ENCODE results near the gene NOS1AP. TPM values are rescaled to one million over a fixed set of nuclear protein-coding genes. Genes with fewer than 3 reads are reported as not detected.
"Not testable (repeated sequence)": the region's sequence is repeated elsewhere in the genome, so short reads cannot be mapped to it uniquely, and the experiment has no call there.

NOS1AP gene
- total RNA-seq, 2 donors from 2014 or later, result not detected

DNA sequence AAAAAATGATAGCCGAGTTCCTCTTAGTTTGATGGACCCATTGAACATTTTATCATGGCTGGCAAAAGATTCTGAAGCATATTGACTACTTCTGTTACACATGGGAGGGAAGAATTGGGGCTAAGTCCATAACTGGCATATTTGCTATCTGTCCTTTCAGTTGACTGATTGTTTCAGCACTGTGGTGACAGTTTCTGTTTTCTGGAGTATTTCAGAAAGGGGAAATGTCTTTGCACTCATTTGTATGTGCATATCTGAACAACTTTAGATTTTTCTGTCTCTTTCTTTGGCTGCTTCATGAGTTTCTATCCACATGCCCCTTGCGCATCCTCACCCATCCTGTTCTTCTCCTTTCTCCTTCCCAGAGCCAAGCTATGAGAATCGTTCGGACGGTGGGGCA lies 274.0 kb downstream of the NOS1AP start:
- no peak overlapping the region for H3K4me3 Mint-ChIP-seq
- no peaks in the 10 kb centered on the region for H3K36me3 Mint-ChIP-seq (ENCODE audit: low read depth)
- ATAC-seq, result no peak
- no peak for DNase-seq
- H3K27me3 Mint-ChIP-seq, result peaks cover 40% of the 10 kb centered on the region
- no peaks in the 10 kb centered on the region for H3K4me1 Mint-ChIP-seq
- H3K9me3 ChIP-seq (ENCODE audit: control insufficient read depth, low read length, poor library complexity, severe bottlenecking), result no peaks in the 10 kb centered on the region
- no peak overlapping the region for H3K27ac Mint-ChIP-seq

DNA sequence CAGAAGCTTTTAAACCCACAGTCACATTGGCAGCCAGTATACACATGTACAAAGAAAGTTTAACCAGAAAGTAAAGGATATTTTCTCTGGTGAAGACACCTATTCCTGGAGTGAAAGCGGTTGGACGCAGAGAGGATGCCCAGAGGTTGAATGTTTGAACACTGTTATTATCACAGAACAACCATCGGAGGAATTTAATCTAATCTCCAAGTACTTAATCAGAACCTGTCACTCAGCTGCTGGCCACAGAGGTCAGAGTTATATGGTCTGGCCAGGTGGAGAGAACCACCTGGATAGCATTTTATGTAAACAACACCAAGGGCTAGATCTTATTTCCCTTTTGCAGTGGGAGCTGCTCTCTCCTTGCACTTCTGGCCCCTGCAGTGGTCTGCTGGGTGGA lies 277.8 kb downstream of the NOS1AP start:
- H3K27ac Mint-ChIP-seq, result no peak overlapping the region
- peaks cover 39% of the 10 kb centered on the region for H3K27me3 Mint-ChIP-seq
- H3K36me3 Mint-ChIP-seq (ENCODE audit: low read depth), result peaks cover 2% of the 10 kb centered on the region
- no peaks in the 10 kb centered on the region for H3K9me3 ChIP-seq (ENCODE audit: control insufficient read depth, low read length, poor library complexity, severe bottlenecking)
- DNase-seq (no peak), ATAC-seq (no peak)
- H3K4me1 Mint-ChIP-seq, result peaks cover 5% of the 10 kb centered on the region
- H3K4me3 Mint-ChIP-seq, result no peak overlapping the region

DNA sequence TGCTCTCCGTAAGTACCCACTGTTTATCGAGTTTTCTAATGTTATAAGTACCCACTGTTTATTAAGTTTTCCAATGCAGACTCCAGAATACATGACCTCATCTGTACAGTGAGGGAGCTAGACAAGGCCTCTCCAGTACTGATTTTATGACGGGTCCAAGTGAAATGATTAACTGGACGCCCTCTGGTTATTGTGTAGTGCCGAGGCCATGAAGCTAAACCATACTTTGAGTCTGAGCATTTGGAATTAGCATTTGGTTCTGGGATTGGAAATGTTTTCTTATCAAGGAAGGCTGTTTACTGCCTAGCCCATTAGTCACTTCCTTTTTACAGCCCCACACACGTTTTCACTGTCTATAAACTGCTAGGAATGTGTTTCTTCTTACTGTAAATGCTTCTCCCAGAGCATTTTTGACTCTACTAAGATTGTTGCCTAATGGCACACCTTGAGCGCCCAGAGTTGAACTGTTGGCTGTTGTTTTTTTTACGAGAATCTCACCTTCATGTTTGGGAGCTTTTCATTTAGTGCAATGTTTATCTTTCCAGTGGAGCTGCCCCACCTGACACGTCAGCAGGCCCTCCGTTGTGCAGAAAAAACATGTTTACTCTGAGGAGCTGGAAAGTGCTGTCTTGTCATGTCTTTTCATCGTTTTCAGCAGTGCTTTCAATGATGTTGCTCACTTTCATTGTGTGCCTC lies 280.3 kb downstream of the NOS1AP start:
- DNase-seq (no peak), ATAC-seq (no peak)
- peaks cover 5% of the 10 kb centered on the region for H3K36me3 Mint-ChIP-seq (ENCODE audit: low read depth)
- no peak overlapping the region for H3K27ac Mint-ChIP-seq
- peaks cover 5% of the 10 kb centered on the region for H3K4me1 Mint-ChIP-seq
- H3K27me3 Mint-ChIP-seq, result peaks cover 51% of the 10 kb centered on the region
- H3K4me3 Mint-ChIP-seq, result no peak overlapping the region
- no peaks in the 10 kb centered on the region for H3K9me3 ChIP-seq (ENCODE audit: control insufficient read depth, low read length, poor library complexity, severe bottlenecking)

DNA sequence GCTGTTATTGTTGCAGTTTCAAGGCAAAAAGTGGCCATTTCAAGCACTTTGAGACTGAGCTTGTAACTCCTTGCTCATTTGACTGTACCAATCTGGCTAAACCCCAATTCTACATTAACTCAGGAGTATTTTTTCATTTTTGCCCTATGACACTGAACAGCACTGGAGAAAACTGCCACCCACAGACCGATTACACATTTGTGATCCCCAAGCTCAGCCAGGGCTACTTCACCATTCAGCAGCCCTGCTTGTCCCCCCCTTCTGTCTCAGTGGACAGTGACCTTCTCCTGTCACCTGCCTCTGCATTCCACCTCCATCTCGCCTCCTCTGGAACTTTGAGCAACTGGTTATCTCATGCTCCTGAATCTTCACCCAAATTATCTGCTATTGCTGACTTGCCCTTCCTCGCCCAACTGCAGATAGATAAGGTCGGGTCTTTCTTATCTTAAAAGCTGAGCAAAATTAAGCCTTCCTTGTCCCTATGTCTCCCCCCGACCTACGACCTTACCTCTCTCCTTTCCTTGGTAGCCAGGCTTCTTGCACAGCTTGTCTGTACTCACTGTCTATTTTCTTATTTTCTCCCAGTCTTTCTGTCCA lies 281.9 kb downstream of the NOS1AP start:
- Mint-ChIP-seq H3K36me3 (ENCODE audit: low read depth) (peaks cover 5% of the 10 kb centered on the region), H3K27ac (peak overlapping the region; percentile 84), H3K4me3 (no peak overlapping the region), H3K4me1 (peaks cover 5% of the 10 kb centered on the region), H3K27me3 (peaks cover 65% of the 10 kb centered on the region)
- ATAC-seq, result no peak
- no peaks in the 10 kb centered on the region for H3K9me3 ChIP-seq (ENCODE audit: control insufficient read depth, low read length, poor library complexity, severe bottlenecking)
- no peak for DNase-seq

DNA sequence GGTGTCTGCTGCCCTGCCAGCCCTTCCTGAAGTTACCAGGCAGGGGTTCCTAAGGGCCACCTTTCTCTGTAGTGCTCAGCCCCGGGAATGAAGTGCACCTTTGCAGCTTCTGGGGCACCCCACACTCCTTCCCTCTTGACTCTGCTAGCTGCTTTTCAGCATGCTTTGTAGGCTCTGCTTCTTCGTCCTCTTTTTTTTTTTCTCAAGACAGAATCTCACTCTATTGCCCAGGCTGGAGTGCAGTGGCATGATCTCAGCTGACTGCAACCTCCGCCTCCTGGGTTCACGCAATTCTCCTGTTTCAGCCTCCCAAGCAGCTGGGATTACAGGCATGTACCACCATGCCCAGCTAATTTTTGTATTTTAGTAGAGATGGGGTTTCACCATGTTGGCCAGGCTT lies 282.4 kb downstream of the NOS1AP start:
- not testable (repeated sequence) for H3K9me3 ChIP-seq (ENCODE audit: control insufficient read depth, low read length, poor library complexity, severe bottlenecking); ATAC-seq; H3K4me1 Mint-ChIP-seq; DNase-seq; H3K36me3 Mint-ChIP-seq (ENCODE audit: low read depth)
- Mint-ChIP-seq H3K27me3 (peaks cover 66% of the 10 kb centered on the region), H3K27ac (peak overlapping the region; percentile 84), H3K4me3 (peak overlapping the region; percentile 64)

DNA sequence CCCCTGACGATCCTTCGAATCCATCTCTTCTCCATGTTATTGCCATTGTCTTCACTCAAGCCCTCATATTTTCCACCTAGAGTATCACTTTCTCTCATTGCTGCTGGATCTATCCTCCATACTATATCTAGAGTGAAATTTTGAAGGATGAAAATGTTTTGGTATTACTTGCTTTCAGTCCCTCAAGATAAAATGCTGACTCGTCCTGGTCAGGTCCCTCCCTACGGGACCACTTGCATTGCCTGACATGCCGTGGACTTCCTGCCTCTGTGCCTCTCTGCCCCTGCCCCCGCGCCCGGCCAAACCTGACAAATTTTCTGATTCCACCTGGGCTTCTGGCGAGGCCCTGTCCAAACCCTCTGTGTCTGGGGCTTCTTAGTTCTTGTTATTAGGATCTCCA lies 283.6 kb downstream of the NOS1AP start:
- peaks cover 76% of the 10 kb centered on the region for H3K27me3 Mint-ChIP-seq
- H3K36me3 Mint-ChIP-seq (ENCODE audit: low read depth), result peaks cover 7% of the 10 kb centered on the region
- ATAC-seq (no peak), DNase-seq (no peak)
- H3K4me3 Mint-ChIP-seq, result no peak overlapping the region
- peaks cover 5% of the 10 kb centered on the region for H3K4me1 Mint-ChIP-seq
- no peaks in the 10 kb centered on the region for H3K9me3 ChIP-seq (ENCODE audit: control insufficient read depth, low read length, poor library complexity, severe bottlenecking)
- no peak overlapping the region for H3K27ac Mint-ChIP-seq

DNA sequence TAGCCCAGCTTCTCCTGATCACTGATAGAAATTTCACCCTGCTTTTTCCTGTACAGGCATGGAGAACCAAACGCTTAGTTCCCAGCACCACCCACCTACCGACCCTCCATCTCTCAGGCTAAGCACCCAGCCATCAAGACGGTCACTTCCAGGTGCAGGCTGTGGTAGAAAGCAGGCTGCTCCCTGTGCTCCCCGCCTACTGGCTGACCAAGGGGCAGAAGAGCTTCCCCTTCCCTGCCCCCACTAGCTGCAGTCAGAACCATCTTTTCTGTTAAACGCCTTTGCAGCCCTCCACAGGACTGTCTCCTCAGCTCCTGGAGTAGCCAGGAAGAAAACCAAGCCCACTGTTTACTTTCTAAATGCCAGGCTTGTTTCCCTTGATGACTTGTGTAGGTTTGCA lies 284.2 kb downstream of the NOS1AP start:
- Mint-ChIP-seq H3K27ac (no peak overlapping the region), H3K36me3 (ENCODE audit: low read depth) (peaks cover 7% of the 10 kb centered on the region), H3K4me1 (peaks cover 5% of the 10 kb centered on the region), H3K4me3 (no peak overlapping the region), H3K27me3 (peaks cover 77% of the 10 kb centered on the region)
- DNase-seq, result no peak
- no peak for ATAC-seq
- no peaks in the 10 kb centered on the region for H3K9me3 ChIP-seq (ENCODE audit: control insufficient read depth, low read length, poor library complexity, severe bottlenecking)

DNA sequence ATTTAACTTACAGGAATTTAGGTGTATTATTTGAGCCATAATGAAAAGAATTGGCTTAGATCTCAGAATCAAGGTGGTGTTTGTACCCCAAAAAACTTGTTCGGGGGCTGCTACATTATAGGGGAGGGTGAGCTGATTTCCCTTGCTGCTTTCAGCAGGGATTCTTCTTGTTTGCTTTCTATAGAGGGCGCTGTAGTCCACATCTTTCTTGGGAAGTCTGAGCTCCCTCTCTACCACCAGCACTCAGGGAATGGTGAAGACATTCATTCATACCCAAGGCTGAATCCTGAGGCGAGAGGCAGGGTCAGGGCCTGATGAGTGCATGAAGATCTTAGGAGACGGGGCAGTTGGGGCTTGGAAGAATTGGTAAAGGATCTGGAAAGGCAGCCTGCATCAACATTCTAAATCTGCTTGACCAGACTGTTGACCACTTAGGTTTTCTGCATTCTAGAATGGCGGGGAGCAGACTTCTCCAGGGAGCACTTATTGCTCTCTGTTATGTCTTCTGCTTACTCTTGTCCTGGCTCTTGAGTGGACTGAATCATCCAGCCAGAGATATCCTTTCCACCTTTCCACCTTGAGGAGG lies 288.3 kb downstream of the NOS1AP start:
- peaks cover 5% of the 10 kb centered on the region for H3K36me3 Mint-ChIP-seq (ENCODE audit: low read depth)
- no peak for DNase-seq

DNA sequence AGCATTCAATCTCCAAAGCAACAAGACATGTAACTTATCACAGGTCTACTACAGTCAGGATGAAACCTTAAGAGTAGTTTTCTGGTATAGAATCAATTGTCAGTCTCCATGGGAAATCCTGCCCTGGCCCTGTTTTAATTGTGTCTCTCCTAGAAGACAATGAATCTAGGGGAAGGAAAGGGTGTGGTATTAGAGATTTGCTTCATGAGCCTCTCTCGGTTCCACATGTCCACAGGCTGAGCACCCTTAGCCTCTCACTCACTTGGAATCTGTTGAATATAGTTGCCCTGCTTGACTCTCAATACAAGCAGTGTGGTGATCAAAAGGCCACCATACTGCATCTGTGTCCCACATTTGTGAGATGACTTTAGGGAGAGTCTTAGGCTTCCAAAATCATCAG lies 289.4 kb downstream of the NOS1AP start:
- no peak overlapping the region for H3K27ac Mint-ChIP-seq
- no peak for DNase-seq
- ATAC-seq, result no peak

More for the DNA sequence above, 288.3 kb downstream of the NOS1AP start:
- H3K9me3 ChIP-seq (ENCODE audit: control insufficient read depth, low read length, poor library complexity, severe bottlenecking), result no peaks in the 10 kb centered on the region
- H3K4me1 Mint-ChIP-seq, result no peaks in the 10 kb centered on the region
- peaks cover 60% of the 10 kb centered on the region for H3K27me3 Mint-ChIP-seq
- ATAC-seq, result no peak
- H3K4me3 Mint-ChIP-seq, result no peak overlapping the region
- no peak overlapping the region for H3K27ac Mint-ChIP-seq

DNA sequence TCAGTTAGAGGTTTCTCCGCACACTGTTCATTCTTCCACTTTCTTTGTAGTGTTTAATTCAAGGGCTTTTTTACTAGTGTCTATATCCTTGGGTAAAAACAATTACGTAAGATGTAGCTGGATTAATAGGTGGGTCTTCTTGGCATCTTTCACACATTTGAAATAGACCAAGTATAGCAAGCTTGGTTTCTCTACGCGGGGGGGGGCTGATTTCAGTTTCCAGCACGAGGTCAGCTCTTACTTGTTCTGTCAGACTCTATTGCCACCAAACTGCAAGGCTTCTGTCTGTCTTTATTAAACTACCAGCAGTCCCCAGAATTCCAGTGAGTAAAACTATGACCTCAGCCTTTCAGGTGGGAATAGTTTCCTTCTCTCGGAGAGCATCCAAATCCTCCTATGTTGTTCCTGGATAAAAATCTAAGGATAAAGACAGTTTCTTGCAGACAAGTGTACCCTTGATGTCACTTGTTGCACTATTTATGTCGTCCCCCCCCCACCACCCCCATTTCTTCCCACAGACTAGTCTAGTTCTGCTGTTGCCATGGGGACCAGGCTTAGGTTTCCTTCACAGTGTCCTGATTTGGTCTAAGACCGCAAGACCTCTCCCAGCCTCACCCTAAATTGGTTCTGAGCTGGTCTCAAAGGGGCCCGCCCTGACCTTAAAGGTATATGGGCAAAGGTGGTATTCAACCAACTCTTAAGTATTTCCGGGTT lies 290.2 kb downstream of the NOS1AP start:
- no peak overlapping the region for H3K27ac Mint-ChIP-seq
- H3K4me3 Mint-ChIP-seq, result no peak overlapping the region
- DNase-seq (no peak), ATAC-seq (no peak)
- peaks cover 54% of the 10 kb centered on the region for H3K27me3 Mint-ChIP-seq
- H3K9me3 ChIP-seq (ENCODE audit: control insufficient read depth, low read length, poor library complexity, severe bottlenecking), result no peaks in the 10 kb centered on the region
- peaks cover under 1% of the 10 kb centered on the region for H3K4me1 Mint-ChIP-seq
- H3K36me3 Mint-ChIP-seq (ENCODE audit: low read depth), result peaks cover 2% of the 10 kb centered on the region

More for the DNA sequence above, 289.4 kb downstream of the NOS1AP start:
- peaks cover 54% of the 10 kb centered on the region for H3K27me3 Mint-ChIP-seq
- peaks cover 2% of the 10 kb centered on the region for H3K36me3 Mint-ChIP-seq (ENCODE audit: low read depth)
- H3K9me3 ChIP-seq (ENCODE audit: control insufficient read depth, low read length, poor library complexity, severe bottlenecking), result no peaks in the 10 kb centered on the region
- H3K4me1 Mint-ChIP-seq, result no peaks in the 10 kb centered on the region
- H3K4me3 Mint-ChIP-seq, result no peak overlapping the region

DNA sequence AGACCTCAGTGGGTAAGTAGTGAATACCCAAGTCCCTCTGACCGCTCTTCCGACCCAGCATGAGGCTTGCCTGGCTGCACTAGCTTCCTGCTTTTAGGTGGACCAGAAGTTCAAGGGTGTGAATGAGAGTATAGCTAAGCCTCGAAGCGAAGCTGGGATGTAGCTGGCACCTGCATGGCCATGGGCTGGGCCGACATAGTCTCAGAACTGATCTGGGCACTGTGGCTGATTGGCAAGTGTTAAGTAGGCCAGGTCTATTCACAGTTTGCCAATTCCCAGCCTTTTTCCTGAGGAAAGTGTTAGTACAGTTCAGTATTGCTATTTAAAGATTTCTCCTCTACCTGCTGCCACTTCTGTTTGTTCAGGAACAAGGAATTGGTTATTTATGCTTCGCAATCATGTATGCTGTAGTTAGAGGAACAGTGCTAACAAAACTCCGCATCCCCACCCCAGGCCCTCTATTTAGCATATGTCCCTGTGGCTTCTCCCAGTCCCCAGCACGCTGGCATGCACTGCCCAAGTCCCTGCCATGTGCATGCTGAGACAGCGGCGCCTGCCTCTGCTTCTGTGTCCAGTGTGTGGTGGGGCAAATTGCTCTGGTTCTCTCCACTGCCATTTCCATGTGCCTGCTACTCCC lies 290.9 kb downstream of the NOS1AP start:
- H3K27ac Mint-ChIP-seq, result no peak overlapping the region
- no peak overlapping the region for H3K4me3 Mint-ChIP-seq
- H3K9me3 ChIP-seq (ENCODE audit: control insufficient read depth, low read length, poor library complexity, severe bottlenecking), result no peaks in the 10 kb centered on the region
- DNase-seq, result no peak
- peaks cover 55% of the 10 kb centered on the region for H3K27me3 Mint-ChIP-seq
- peaks cover 2% of the 10 kb centered on the region for H3K36me3 Mint-ChIP-seq (ENCODE audit: low read depth)
- H3K4me1 Mint-ChIP-seq, result peaks cover 2% of the 10 kb centered on the region
- no peak for ATAC-seq

DNA sequence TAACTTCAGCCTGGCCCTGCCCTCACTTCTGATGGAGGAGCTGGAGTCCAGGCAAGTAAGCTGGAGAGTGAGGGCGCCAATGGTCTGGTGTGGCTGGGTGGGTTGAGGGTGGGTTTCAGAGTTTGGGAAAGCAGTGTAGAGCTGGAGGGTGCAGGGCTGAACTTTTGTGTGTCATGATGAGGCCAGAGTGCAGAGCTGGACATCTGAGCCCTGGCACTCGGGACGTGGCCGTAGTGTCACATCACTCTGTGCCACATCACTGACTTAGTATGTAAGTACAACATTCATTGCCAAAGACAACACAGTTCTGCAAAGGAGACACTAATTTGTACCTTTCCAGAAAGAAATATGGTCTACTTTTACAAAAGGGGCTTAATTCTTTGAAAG lies 291.4 kb downstream of the NOS1AP start:
- H3K9me3 ChIP-seq (ENCODE audit: control insufficient read depth, low read length, poor library complexity, severe bottlenecking), result no peaks in the 10 kb centered on the region
- Mint-ChIP-seq H3K27me3 (peaks cover 56% of the 10 kb centered on the region), H3K27ac (no peak overlapping the region), H3K4me1 (peaks cover 2% of the 10 kb centered on the region), H3K36me3 (ENCODE audit: low read depth) (peaks cover 2% of the 10 kb centered on the region), H3K4me3 (no peak overlapping the region)
- DNase-seq (no peak), ATAC-seq (no peak)

DNA sequence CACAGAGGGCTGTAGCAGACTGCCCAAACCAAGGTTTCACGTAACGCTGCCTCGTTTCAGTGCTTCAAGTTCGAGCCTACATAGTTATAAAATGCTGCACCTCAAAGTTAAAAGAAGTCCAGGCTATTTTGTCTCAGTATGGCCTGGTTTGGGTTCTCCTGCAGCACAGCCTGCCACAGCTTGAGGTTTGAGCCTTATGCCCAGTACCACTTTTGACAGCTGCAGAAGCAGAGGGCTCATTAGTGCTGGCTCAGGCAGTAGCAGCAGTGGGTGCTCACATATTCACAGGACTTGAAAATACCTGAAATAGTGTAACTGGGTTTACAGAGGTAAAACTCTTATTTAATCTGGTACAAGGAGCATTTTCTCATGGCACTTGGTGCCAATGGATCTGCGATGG lies 291.9 kb downstream of the NOS1AP start:
- no peak for DNase-seq
- H3K4me1 Mint-ChIP-seq, result peaks cover 2% of the 10 kb centered on the region
- no peak for ATAC-seq
- no peak overlapping the region for H3K27ac Mint-ChIP-seq
- H3K27me3 Mint-ChIP-seq, result peaks cover 56% of the 10 kb centered on the region
- peaks cover 2% of the 10 kb centered on the region for H3K36me3 Mint-ChIP-seq (ENCODE audit: low read depth)
- H3K9me3 ChIP-seq (ENCODE audit: control insufficient read depth, low read length, poor library complexity, severe bottlenecking), result no peaks in the 10 kb centered on the region
- H3K4me3 Mint-ChIP-seq, result no peak overlapping the region
